HCT116 (cell line): ENCODE measurements around the gene SMTNL2. TPM values are rescaled to one million over a fixed set of nuclear protein-coding genes. Genes with fewer than 3 reads are reported as not detected.

Experiments used
- ATAC-seq: fragments of 200-7000 bp; cut with Tn5 transposase; 2 replicates; pipeline ENCODE4 v1.9.1; 2020; ENCODE audit warnings: mild to moderate bottlenecking, moderate library complexity
- BruUV-seq: library from RNA; stranded (reverse); fragments of 400-500 nt; replicated peaks from 2 replicates; lab custom pipeline; 2021; lab: Mats Ljungman, UMichigan
- CTCF ChIA-PET: fragments of 300-600 bp; sonication (Branson Sonifier 250); formaldehyde crosslinking; loops from one replicate; lab custom pipeline; 2021; ENCODE audit warnings: antibody characterized with exemption; lab: Charles Lee
- POLR2A ChIA-PET: fragments of 300-600, 350-600 bp; sonication (Branson Sonifier 250); formaldehyde crosslinking; loops from one replicate; lab custom pipeline; 2021; ENCODE audit warnings: antibody characterized with exemption; lab: Charles Lee
- RAD21 ChIA-PET, 2 experiments: fragments of 300-600 bp; sonication (Branson Sonifier 250); formaldehyde crosslinking; loops; one replicate each; lab custom pipeline; 2023; ENCODE audit warnings: low total read pairs in 2 of 2; ENCODE audit not compliant: uncharacterized antibody in 2 of 2, unreplicated experiment in 2 of 2, low non-redundant PET in 1 of 2; lab: Charles Lee
- DNase-seq: peaks from one replicate; pipeline ENCODE4 v3.0.0-alpha.2; 2010; ENCODE audit warnings: low read depth, low spot score
- H2AFZ ChIP-seq: fragments of 200-600 bp; shearing (Covaris generic), sonication (generic); 2 replicates; pipeline ENCODE4 v1.6.1; 2017; ENCODE audit warnings: low read depth, mixed run types, mixed read lengths, antibody characterized with exemption, low read length; ENCODE audit not compliant: poor library complexity, severe bottlenecking
- H3K27ac ChIP-seq: 2 replicates; pipeline ENCODE4 v1.5.1; 2012; ENCODE audit warnings: low read depth, low read length
- H3K27me3 ChIP-seq: fragments of 200-600 bp; sonication (generic); 2 replicates; pipeline ENCODE4 v1.6.1; 2016; ENCODE audit warnings: mixed run types, low read length, mixed read lengths; ENCODE audit not compliant: insufficient read depth
- H3K36me3 ChIP-seq, 2 experiments: fragments of 200-500 bp in 1 of 2; fragments of 200-600 bp in 1 of 2; sonication (Bioruptor generic) in 1 of 2; sonication (generic) in 1 of 2; 2 replicates each; pipeline versions ENCODE4 v1.5.1 to v1.6.1; 2014 to 2016; ENCODE audit warnings: low read length in 2 of 2, inconsistent platforms in 1 of 2, mixed read lengths in 1 of 2, mixed run types in 1 of 2; ENCODE audit not compliant: insufficient read depth in 2 of 2, control insufficient read depth in 1 of 2
- H3K4me1 ChIP-seq, 2 experiments: fragments of 200-600 bp in 1 of 2; sonication (generic) in 1 of 2; 2 replicates each; pipeline versions ENCODE4 v1.5.1 to v1.6.1; 2012 to 2017; ENCODE audit warnings: low read length in 2 of 2, inconsistent platforms in 1 of 2, mild to moderate bottlenecking in 1 of 2, mixed read lengths in 1 of 2, mixed run types in 1 of 2, moderate library complexity in 1 of 2; ENCODE audit not compliant: insufficient read depth in 2 of 2, control insufficient read depth in 1 of 2
- H3K4me2 ChIP-seq: fragments of 200-600 bp; sonication (generic); 2 replicates; pipeline ENCODE4 v1.6.1; 2017; ENCODE audit warnings: mixed run types, low read length, mixed read lengths
- H3K4me3 ChIP-seq, 2 experiments: fragments of 200-600 bp in 1 of 2; sonication (generic) in 1 of 2; replicated peaks in 1 of 2; 2 replicates each; pipeline ENCODE4 v1.5.1; 2011 to 2016; ENCODE audit warnings: low read length in 2 of 2, control low read depth in 1 of 2, low read depth in 1 of 2, mild to moderate bottlenecking in 1 of 2, mixed read lengths in 1 of 2, mixed run types in 1 of 2
- H3K79me2 ChIP-seq: fragments of 200-600 bp; sonication (generic); 2 replicates; pipeline ENCODE4 v1.6.1; 2017; ENCODE audit warnings: mild to moderate bottlenecking, mixed run types, low read length, moderate library complexity, mixed read lengths; ENCODE audit not compliant: insufficient read depth
- H3K9ac ChIP-seq: fragments of 200-600 bp; sonication (generic); 2 replicates; pipeline ENCODE4 v1.6.1; 2016; ENCODE audit warnings: low read length, mixed read lengths
- H3K9me2 ChIP-seq: fragments of 200-600 bp; sonication (generic), shearing (Covaris generic); 2 replicates; pipeline ENCODE4 v1.6.1; 2017; ENCODE audit warnings: mixed run types, mild to moderate bottlenecking, moderate library complexity; ENCODE audit not compliant: insufficient read depth
- H3K9me3 ChIP-seq, 2 experiments: fragments of 200-500 bp in 1 of 2; fragments of 200-600 bp in 1 of 2; sonication (Bioruptor generic) in 1 of 2; sonication (generic) in 1 of 2; 2 replicates each; pipeline ENCODE4 v1.6.1; 2014 to 2017; ENCODE audit warnings: low read length in 2 of 2, mixed read lengths in 2 of 2, inconsistent platforms in 1 of 2, low read depth in 1 of 2, mild to moderate bottlenecking in 1 of 2, mixed run types in 1 of 2, moderate library complexity in 1 of 2; ENCODE audit not compliant: control insufficient read depth in 1 of 2, insufficient read depth in 1 of 2
- H4K20me1 ChIP-seq: fragments of 200-600 bp; sonication (generic), shearing (Covaris generic); 2 replicates; pipeline ENCODE4 v1.6.1; 2017; ENCODE audit warnings: mixed run types, mild to moderate bottlenecking, moderate library complexity; ENCODE audit not compliant: insufficient read depth
- CBX3 ChIP-seq: IDR thresholded peaks from 2 replicates; pipeline ENCODE4 v1.6.1; 2012; ENCODE audit warnings: low read depth
- CTCF ChIP-seq, 3 experiments: fragments of 200-600 bp in 1 of 3; sonication (generic) in 1 of 3; IDR thresholded peaks in 2 of 3; conservative IDR thresholded peaks in 1 of 3; 2 replicates each; pipeline ENCODE4 v1.5.1; 2012 to 2017; ENCODE audit warnings: low read depth in 2 of 3, low read length in 2 of 3, antibody characterized with exemption in 1 of 3, borderline replicate concordance in 1 of 3, control low read depth in 1 of 3, mild to moderate bottlenecking in 1 of 3, mixed read lengths in 1 of 3, mixed run types in 1 of 3, moderate library complexity in 1 of 3; ENCODE audit not compliant: insufficient read depth in 1 of 3
- EGR1 ChIP-seq: IDR thresholded peaks from 2 replicates; pipeline ENCODE4 v1.6.1; 2012; ENCODE audit warnings: low read depth
- ELF1 ChIP-seq: IDR thresholded peaks from 2 replicates; pipeline ENCODE4 v1.6.1; 2012; ENCODE audit warnings: low read depth, borderline replicate concordance
- EZH2 ChIP-seq: fragments of 200-600 bp; sonication (generic); IDR thresholded peaks from 2 replicates; pipeline ENCODE4 v1.6.1; 2017; ENCODE audit warnings: antibody characterized with exemption, mixed run types
- EZH2phosphoT487 ChIP-seq: fragments of 200-600 bp; IDR thresholded peaks from 2 replicates; pipeline ENCODE4 v1.6.1; 2018; ENCODE audit warnings: antibody characterized with exemption, borderline replicate concordance
- FOSL1 ChIP-seq: IDR thresholded peaks from 2 replicates; pipeline ENCODE4 v1.6.1; 2012; ENCODE audit warnings: low read depth
- POLR2AphosphoS5 ChIP-seq: IDR thresholded peaks from 2 replicates; pipeline ENCODE4 v1.6.1; 2011; ENCODE audit warnings: mild to moderate bottlenecking, low read depth, low read length, moderate library complexity
- RAD21 ChIP-seq: IDR thresholded peaks from 2 replicates; pipeline ENCODE4 v1.6.1; 2012; ENCODE audit warnings: low read depth, mild to moderate bottlenecking
- TCF7L2 ChIP-seq: IDR thresholded peaks from 2 replicates; pipeline ENCODE4 v1.7.0; 2011; ENCODE audit warnings: borderline replicate concordance, inconsistent platforms; ENCODE audit not compliant: insufficient read depth, insufficient read length; ENCODE audit errors: extremely low read depth
- ZBTB33 ChIP-seq: IDR thresholded peaks from 2 replicates; pipeline ENCODE4 v1.6.1; 2011; ENCODE audit warnings: mild to moderate bottlenecking, low read length, moderate library complexity; ENCODE audit not compliant: insufficient replicate concordance; ENCODE audit errors: extremely low read depth
- intact Hi-C: fragments of 100-400 bp; cut with micrococcal nuclease; formaldehyde crosslinking; loops from 2 replicates; pipeline ENCODE4 v1.10.0; 2022
- total RNA-seq: library from RNA; stranded (reverse); gene quantifications from one replicate; pipeline ENCODE4 v1.2.1, GENCODE V29; 2021; ENCODE audit not compliant: unreplicated experiment

Gene SMTNL2
- total RNA-seq, 1 experiment from 2014 or later: 2.3 TPM

- BruUV-seq: no TSS peak
Measured at GRCh38 chr17:4605826-4606225, 21.5 kb downstream of the SMTNL2 start.

More at GRCh38 chr17:4605826-4606225, 21.5 kb downstream of the SMTNL2 start:
- Histone ChIP-seq H3K4me2 (no peak overlapping the region), H3K4me1 (no peaks in the 10 kb centered on the region; a peak in 1 of 4 replicates), H3K9me2 (no peaks in the 10 kb centered on the region), H3K9me3 (no peaks in the 10 kb centered on the region), H3K79me2 (no peaks in the 10 kb centered on the region), H3K9ac (no peak overlapping the region), H3K4me3 (no peak overlapping the region), H2AFZ (no peak overlapping the region), H3K27me3 (no peaks in the 10 kb centered on the region), H3K27ac (no peak overlapping the region), H3K36me3 (no peaks in the 10 kb centered on the region), H4K20me1 (no peaks in the 10 kb centered on the region)
- no peak for ATAC-seq
- no peak for DNase-seq
- ChIA-PET CTCF (no interaction called here), POLR2A (no interaction called here), RAD21 (no interaction called here)
- intact Hi-C loops: no loop called here
- TF ChIP-seq RAD21 (no peak), CTCF (IDR thresholded peaks at IDR 0.05 in 2 of 3, conservative IDR thresholded peaks at IDR 0.05 in 1 of 3; ENCODE audit: borderline replicate concordance in 1 of 3, insufficient read depth in 1 of 3, low read depth in 2 of 3, low read length in 2 of 3) (no peak), ELF1 (no peak), CBX3 (no peak), TCF7L2 (no peak), POLR2AphosphoS5 (no peak), EZH2phosphoT487 (no peak), ZBTB33 (no peak), EGR1 (no peak), FOSL1 (no peak), EZH2 (no peak)
